Tibial nerve (tissue), 4 donors: ENCODE results near the gene SLC16A2. TPM values are rescaled to one million over a fixed set of nuclear protein-coding genes. Genes with fewer than 3 reads are reported as not detected.

Experiments used
- DNase-seq, 2 donors: peaks; one replicate each; pipeline ENCODE4 v3.0.0-alpha.2; 2019; ENCODE audit warnings: low spot score in 2 of 2
- H3K27ac ChIP-seq, 4 donors: fragments of 200-600 bp; sonication (generic) in 3 of 4; one replicate each; pipeline ENCODE4 v1.5.1; 2017 to 2019; ENCODE audit warnings: mild to moderate bottlenecking in 1 of 4
- H3K27me3 ChIP-seq, 2 donors: fragments of 200-600 bp; sonication (generic) in 1 of 2; one replicate each; pipeline versions ENCODE4 v1.5.1 to v1.6.0; 2017 to 2019
- H3K36me3 ChIP-seq, 3 donors: fragments of 200-600 bp; sonication (generic); one replicate each; pipeline ENCODE4 v1.5.1; 2018 to 2019
- H3K4me1 ChIP-seq, 4 donors: fragments of 200-600 bp; sonication (generic) in 3 of 4; one replicate each; pipeline ENCODE4 v1.5.1; 2017 to 2019
- H3K4me3 ChIP-seq, 4 donors: fragments of 200-600 bp; sonication (generic) in 3 of 4; one replicate each; pipeline ENCODE4 v1.5.1; 2017 to 2019; ENCODE audit warnings: mild to moderate bottlenecking in 1 of 4, moderate library complexity in 1 of 4
- H3K9me3 ChIP-seq, 4 donors: fragments of 200-600 bp; sonication (generic) in 3 of 4; one replicate each; pipeline ENCODE4 v1.5.1; 2017 to 2019
- EP300 ChIP-seq, 2 donors: sonication (generic); formaldehyde crosslinking; IDR thresholded peaks; one replicate each; pipeline ENCODE4 v1.6.1; 2017; ENCODE audit warnings: antibody characterized with exemption in 2 of 2, mild to moderate bottlenecking in 1 of 2
- POLR2A ChIP-seq, 2 donors: fragments of 450-650 bp; IDR thresholded peaks; one replicate each; pipeline ENCODE4 v1.6.1; 2017; ENCODE audit warnings: antibody characterized with exemption in 2 of 2, mild to moderate bottlenecking in 2 of 2, moderate library complexity in 2 of 2
- whole genome bisulfite sequencing, 2 donors: methylation state at CpG; one replicate each; pipeline ENCODE4 v1.1.5; 2018; 5-methylcytosine and 5-hydroxymethylcytosine counted together
- total RNA-seq, 4 donors: library from RNA; depleted of rRNA; stranded (reverse); fragments of >200 nt; gene quantifications; one replicate each; pipeline ENCODE4 v1.1.0, GENCODE V29; 2016
- TF ChIP-seq, protein P1 (sequence below), 5 experiments: fragments of 200-600 bp in 3 of 5; fragments of 450-650 bp in 2 of 5; sonication (generic) in 3 of 5; IDR thresholded peaks; one replicate each; pipeline ENCODE4 v1.5.1; 2016 to 2019; ENCODE audit warnings: antibody characterized with exemption in 5 of 5, mild to moderate bottlenecking in 3 of 5, moderate library complexity in 2 of 5

The SLC16A2 gene
- total RNA-seq, 4 donors from 2014 or later: 9.2 to 13.3 (median 10.8) TPM

DNA sequence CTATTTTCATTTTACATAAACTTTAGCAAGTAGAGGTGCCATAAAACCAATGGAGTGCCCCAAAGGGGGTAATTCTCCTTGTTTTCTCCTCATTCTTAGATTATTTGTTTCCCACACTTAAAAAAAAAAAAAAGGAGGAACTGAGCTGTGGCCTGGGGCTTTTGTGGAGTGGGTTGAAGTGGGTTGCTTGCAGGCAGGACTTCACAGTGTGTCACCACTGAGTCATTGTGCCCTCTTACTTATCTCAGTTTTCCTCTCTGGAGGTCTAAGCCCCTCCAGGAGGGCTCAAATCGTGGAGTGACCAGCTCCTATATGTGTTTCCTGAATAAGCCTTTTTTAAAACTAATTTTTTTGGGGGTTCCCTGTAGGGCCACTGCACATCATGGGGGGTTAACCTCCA lies 69.0 kb downstream of the SLC16A2 start:
- DNase-seq: no peak
- Histone ChIP-seq H3K27me3 (peaks cover 0 to 4% of the 10 kb centered on the region in 2 donors), H3K4me1 (no peaks in the 10 kb centered on the region), H3K27ac (no peak overlapping the region), H3K36me3 (no peaks in the 10 kb centered on the region), H3K4me3 (no peak overlapping the region), H3K9me3 (no peaks in the 10 kb centered on the region)
- 58 to 100% methylated on average over 1 of the region's 1 CpG for WGBS, 2 donors
- TF ChIP-seq POLR2A (IDR thresholded peaks at IDR 0.05): no peak
- TF ChIP-seq EP300 (IDR thresholded peaks at IDR 0.05): no peak

DNA sequence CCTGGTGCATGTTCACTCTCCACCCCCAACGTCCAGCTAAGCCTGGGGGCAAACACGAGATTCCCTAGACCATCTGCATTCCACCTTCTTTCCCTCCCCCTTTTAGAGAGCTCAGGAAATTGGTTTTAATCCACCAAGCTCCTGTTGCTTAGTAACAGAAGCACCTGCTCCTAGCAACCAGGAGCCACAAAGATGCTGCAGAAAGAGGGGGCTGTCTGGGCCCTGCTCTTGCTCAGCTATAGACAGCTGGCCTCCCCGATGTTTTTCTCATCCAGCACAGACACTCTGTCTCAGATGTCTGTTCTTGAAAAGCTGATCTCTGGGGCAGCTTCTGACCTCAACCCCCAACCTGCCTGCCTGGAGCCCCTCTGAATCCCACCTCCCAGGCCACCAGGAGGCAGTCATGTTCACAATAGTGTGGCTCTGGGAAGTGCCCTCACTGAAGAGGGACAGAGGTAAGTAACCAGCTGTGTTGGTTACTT lies 71.5 kb downstream of the SLC16A2 start:
- H3K36me3 ChIP-seq: no peaks in the 10 kb centered on the region
- no peak for TF ChIP-seq EP300 (IDR thresholded peaks at IDR 0.05)
- TF ChIP-seq, protein P1, sequence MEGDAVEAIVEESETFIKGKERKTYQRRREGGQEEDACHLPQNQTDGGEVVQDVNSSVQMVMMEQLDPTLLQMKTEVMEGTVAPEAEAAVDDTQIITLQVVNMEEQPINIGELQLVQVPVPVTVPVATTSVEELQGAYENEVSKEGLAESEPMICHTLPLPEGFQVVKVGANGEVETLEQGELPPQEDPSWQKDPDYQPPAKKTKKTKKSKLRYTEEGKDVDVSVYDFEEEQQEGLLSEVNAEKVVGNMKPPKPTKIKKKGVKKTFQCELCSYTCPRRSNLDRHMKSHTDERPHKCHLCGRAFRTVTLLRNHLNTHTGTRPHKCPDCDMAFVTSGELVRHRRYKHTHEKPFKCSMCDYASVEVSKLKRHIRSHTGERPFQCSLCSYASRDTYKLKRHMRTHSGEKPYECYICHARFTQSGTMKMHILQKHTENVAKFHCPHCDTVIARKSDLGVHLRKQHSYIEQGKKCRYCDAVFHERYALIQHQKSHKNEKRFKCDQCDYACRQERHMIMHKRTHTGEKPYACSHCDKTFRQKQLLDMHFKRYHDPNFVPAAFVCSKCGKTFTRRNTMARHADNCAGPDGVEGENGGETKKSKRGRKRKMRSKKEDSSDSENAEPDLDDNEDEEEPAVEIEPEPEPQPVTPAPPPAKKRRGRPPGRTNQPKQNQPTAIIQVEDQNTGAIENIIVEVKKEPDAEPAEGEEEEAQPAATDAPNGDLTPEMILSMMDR (IDR thresholded peaks at IDR 0.05): no peak
- TF ChIP-seq POLR2A (IDR thresholded peaks at IDR 0.05): no peak
- no peak overlapping the region for H3K4me3 ChIP-seq
- H3K9me3 ChIP-seq: no peaks in the 10 kb centered on the region
- no peak for DNase-seq
- no peak overlapping the region for H3K27ac ChIP-seq
- 57 to 63% methylated on average over 3 of the region's 3 CpGs for WGBS, 2 donors
- peaks cover 0 to 4% of the 10 kb centered on the region in 2 donors for H3K27me3 ChIP-seq
- H3K4me1 ChIP-seq: no peaks in the 10 kb centered on the region

DNA sequence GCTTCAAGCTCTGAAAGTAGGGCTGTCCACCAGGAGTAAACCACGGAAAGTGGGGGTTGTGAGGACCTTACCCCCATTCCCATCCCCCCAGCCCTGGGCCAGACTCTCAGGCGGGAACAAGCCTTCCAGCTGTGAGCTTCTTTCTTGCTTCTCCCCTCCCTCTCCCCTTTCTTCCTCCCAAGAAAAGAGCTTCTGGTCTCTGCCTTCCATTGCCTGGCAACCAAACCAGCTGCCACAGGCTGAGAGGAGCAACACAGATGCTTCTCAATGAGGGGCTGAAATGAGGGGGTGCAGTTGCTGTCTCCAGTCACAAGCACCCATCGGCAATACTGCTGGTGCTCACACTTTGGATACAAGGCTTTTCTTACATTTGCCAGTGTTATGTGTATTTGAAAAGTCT lies 72.5 kb downstream of the SLC16A2 start:
- Histone ChIP-seq H3K27me3 (peaks cover 0 to 4% of the 10 kb centered on the region in 2 donors), H3K9me3 (no peaks in the 10 kb centered on the region), H3K27ac (no peak overlapping the region), H3K4me3 (no peak overlapping the region), H3K36me3 (no peaks in the 10 kb centered on the region), H3K4me1 (no peaks in the 10 kb centered on the region)
- no peak for DNase-seq
- 61 to 73% methylated on average over 3 of the region's 3 CpGs for WGBS, 2 donors
- TF ChIP-seq, protein P1 (IDR thresholded peaks at IDR 0.05): no peak
- TF ChIP-seq EP300 (IDR thresholded peaks at IDR 0.05) (no peak), POLR2A (IDR thresholded peaks at IDR 0.05) (no peak)

DNA sequence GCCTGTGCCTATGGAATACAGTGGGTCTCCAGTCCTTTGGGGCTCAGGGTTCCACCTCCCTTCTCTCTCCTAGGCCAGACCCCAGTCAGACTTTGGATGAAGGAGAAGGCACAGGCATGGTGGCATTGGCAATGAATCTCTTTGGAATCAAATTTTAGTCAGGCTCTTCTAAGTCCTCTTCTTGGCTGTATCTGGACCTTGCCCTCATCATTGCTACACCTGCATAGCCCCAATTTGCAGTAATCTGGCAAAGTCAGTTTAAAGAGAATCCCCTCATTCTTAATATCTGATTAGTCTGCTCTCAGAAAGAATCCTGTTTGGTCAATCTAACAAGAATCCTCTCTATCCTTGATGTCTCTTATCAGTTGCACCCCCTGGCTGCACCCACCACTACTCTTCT lies 77.6 kb downstream of the SLC16A2 start:
- Histone ChIP-seq H3K9me3 (no peaks in the 10 kb centered on the region), H3K27me3 (peaks cover 0 to 3% of the 10 kb centered on the region in 2 donors), H3K4me1 (no peaks in the 10 kb centered on the region), H3K27ac (no peak overlapping the region), H3K36me3 (no peaks in the 10 kb centered on the region), H3K4me3 (no peak overlapping the region)
- TF ChIP-seq POLR2A (IDR thresholded peaks at IDR 0.05): no peak
- TF ChIP-seq, protein P1 (IDR thresholded peaks at IDR 0.05): no peak
- no peak for TF ChIP-seq EP300 (IDR thresholded peaks at IDR 0.05)
- no peak for DNase-seq

DNA sequence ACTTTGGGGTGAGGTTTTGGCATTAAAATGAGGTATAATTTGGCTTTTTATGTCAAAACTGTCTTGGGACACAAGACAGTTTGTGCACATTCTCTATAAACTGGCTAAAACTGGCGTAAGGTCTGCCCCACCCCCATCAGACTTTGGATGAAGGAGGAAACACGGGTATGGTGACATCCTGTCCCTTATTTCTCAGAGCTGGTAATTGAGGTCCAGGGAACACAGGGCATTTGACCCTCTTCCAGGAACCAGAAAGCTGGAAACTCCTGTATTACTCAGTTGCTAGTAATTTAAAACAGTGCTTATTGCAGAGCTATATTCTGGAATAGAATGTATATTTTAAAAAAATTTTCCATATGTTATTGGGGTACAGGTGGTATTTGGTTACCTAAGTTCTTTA lies 78.8 kb downstream of the SLC16A2 start:
- 62 to 83% methylated on average over 2 of the region's 2 CpGs for WGBS, 2 donors
- Histone ChIP-seq H3K27ac (no peak overlapping the region), H3K9me3 (no peaks in the 10 kb centered on the region), H3K36me3 (no peaks in the 10 kb centered on the region), H3K4me3 (no peak overlapping the region), H3K27me3 (peaks cover 0 to 3% of the 10 kb centered on the region in 2 donors), H3K4me1 (no peaks in the 10 kb centered on the region)
- TF ChIP-seq, protein P1 (IDR thresholded peaks at IDR 0.05): no peak
- TF ChIP-seq EP300 (IDR thresholded peaks at IDR 0.05): no peak
- no peak for TF ChIP-seq POLR2A (IDR thresholded peaks at IDR 0.05)
- DNase-seq: no peak

DNA sequence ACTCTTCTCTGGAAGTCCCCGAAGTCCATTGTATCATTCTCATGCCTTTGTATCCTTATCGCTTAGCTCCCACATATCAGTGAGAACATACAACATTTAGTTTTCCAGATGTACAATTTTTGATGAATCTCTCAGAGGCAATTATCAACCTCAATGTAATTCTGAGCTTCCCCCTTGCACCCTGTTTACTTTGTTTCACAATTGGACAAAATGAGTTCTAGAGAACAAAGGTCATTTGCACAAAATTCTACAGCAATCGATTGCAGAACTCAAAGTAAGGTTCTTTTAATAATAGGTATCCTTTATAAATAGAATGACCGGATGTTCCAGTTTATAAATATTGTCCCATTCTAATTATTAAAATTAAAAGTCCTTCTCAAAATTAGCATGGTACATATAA lies 79.3 kb downstream of the SLC16A2 start:
- H3K9me3 ChIP-seq: no peaks in the 10 kb centered on the region
- H3K36me3 ChIP-seq: no peaks in the 10 kb centered on the region
- no peak overlapping the region for H3K4me3 ChIP-seq
- WGBS, 2 donors: 83 to 97% methylated on average over 4 of the region's 4 CpGs
- TF ChIP-seq EP300 (IDR thresholded peaks at IDR 0.05) (no peak), POLR2A (IDR thresholded peaks at IDR 0.05) (no peak)
- TF ChIP-seq, protein P1 (IDR thresholded peaks at IDR 0.05): no peak
- DNase-seq: no peak
- no peaks in the 10 kb centered on the region for H3K4me1 ChIP-seq
- no peak overlapping the region for H3K27ac ChIP-seq
- peaks cover 0 to 3% of the 10 kb centered on the region in 2 donors for H3K27me3 ChIP-seq
